NB4 (cell line): ENCODE measurements around the gene ARHGAP30.

Source experiments
- POLR2A ChIP-seq: IDR thresholded peaks from 2 replicates; pipeline ENCODE4 v1.6.1; 2011; ENCODE audit warnings: mild to moderate bottlenecking; ENCODE audit not compliant: insufficient read length; ENCODE audit errors: extremely low read depth
- TF ChIP-seq, protein P1 (sequence below): IDR thresholded peaks from one replicate; pipeline ENCODE4 v1.5.1; 2012; ENCODE audit warnings: low read depth, low read length
- TF ChIP-seq, protein P2 (sequence below): IDR thresholded peaks from 2 replicates; pipeline ENCODE4 v1.6.1; 2011; ENCODE audit warnings: low read depth, low read length

DNA sequence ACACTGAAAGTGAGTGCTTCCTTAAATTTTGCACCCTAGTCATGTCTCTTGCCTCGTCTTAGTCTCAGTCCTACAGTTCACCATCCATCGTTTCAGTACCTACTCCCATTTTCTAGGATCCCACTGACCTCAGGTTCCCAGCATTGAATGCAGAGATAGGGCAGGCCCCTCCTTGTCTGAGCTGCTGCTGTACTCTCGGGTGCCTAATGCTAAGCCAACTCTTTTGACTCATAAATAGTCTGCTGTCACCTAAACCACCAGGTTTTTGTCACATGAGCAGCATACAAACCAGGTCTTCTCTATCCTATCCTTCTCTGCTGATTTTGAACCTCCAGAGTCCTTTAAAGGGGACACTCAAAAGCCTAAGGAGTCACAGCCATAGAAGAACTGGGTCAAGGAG lies 3.0 kb downstream of the ARHGAP30 start:
- TF ChIP-seq, protein P1, sequence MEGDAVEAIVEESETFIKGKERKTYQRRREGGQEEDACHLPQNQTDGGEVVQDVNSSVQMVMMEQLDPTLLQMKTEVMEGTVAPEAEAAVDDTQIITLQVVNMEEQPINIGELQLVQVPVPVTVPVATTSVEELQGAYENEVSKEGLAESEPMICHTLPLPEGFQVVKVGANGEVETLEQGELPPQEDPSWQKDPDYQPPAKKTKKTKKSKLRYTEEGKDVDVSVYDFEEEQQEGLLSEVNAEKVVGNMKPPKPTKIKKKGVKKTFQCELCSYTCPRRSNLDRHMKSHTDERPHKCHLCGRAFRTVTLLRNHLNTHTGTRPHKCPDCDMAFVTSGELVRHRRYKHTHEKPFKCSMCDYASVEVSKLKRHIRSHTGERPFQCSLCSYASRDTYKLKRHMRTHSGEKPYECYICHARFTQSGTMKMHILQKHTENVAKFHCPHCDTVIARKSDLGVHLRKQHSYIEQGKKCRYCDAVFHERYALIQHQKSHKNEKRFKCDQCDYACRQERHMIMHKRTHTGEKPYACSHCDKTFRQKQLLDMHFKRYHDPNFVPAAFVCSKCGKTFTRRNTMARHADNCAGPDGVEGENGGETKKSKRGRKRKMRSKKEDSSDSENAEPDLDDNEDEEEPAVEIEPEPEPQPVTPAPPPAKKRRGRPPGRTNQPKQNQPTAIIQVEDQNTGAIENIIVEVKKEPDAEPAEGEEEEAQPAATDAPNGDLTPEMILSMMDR: no peak
- TF ChIP-seq, protein P2, sequence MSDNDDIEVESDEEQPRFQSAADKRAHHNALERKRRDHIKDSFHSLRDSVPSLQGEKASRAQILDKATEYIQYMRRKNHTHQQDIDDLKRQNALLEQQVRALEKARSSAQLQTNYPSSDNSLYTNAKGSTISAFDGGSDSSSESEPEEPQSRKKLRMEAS: no peak
- no peak for TF ChIP-seq POLR2A
